A549 (cell line): Measurements from ENCODE around the gene DOLPP1. TPM values are rescaled to one million over a fixed set of nuclear protein-coding genes. Genes with fewer than 3 reads are reported as not detected.
A peak's percentile ranks its signal among the peaks of the same experiment; 100 is the strongest.

Experiments used
- ATAC-seq, 2 experiments: fragments of 200-7000 bp in 1 of 2; fragments of >200 bp in 1 of 2; cut with Nextera tagmentation in 1 of 2; cut with Tn5 transposase in 1 of 2; 3 replicates each; pipeline versions ENCODE4 v1.8.0 to v1.9.1; 2018 to 2020; ENCODE audit warnings: mild to moderate bottlenecking in 1 of 2, moderate library complexity in 1 of 2
- CTCF ChIA-PET: fragments of 300-600 bp; sonication (Branson Sonifier 250); formaldehyde crosslinking; extraction: SDS; loops from one replicate; lab custom pipeline; 2021; ENCODE audit warnings: antibody characterized with exemption, inconsistent platforms; lab: Yijun Ruan, JAX
- POLR2A ChIA-PET: fragments of 350-600 bp; formaldehyde crosslinking; extraction: SDS; loops from one replicate; lab custom pipeline; 2021; ENCODE audit warnings: antibody characterized with exemption, inconsistent platforms; lab: Yijun Ruan, JAX
- DNase-seq, 2 experiments: peaks; one replicate each; pipeline versions ENCODE4 v3.0.0 to v3.0.0-alpha.2; 2011 to 2016; ENCODE audit warnings: low read depth in 1 of 2, low spot score in 1 of 2
- FAIRE-seq: peaks from 2 replicates; lab custom pipeline; 2011; peaks lifted over from hg19 to GRCh38; lab: Jason Lieb, UNC
- H3K27ac ChIP-seq, 2 experiments: fragments of >200 bp; sonication (Bioruptor Twin); formaldehyde crosslinking; 3 replicates each; pipeline ENCODE4 v1.5.1; 2016 to 2017
- H3K4me1 ChIP-seq: fragments of >200 bp; sonication (Bioruptor Twin); formaldehyde crosslinking; 3 replicates; pipeline ENCODE4 v1.6.1; 2016
- H3K4me2 ChIP-seq: fragments of >200 bp; sonication (Bioruptor Twin); formaldehyde crosslinking; 3 replicates; pipeline ENCODE4 v1.6.1; 2016
- H3K4me3 ChIP-seq: fragments of >200 bp; sonication (Bioruptor Twin); formaldehyde crosslinking; 3 replicates; pipeline ENCODE4 v1.5.1; 2016
- H3K9me3 ChIP-seq: fragments of >200 bp; sonication (Bioruptor Twin); formaldehyde crosslinking; 3 replicates; pipeline ENCODE4 v1.6.1; 2016
- CBX8 ChIP-seq: fragments of 200-600 bp; sonication (generic); IDR thresholded peaks from 2 replicates; pipeline ENCODE4 v1.6.1; 2016
- CEBPB ChIP-seq, 2 experiments: fragments of >200 bp in 1 of 2; sonication (Bioruptor Twin) in 1 of 2; formaldehyde crosslinking in 1 of 2; IDR thresholded peaks; 2 replicates each; pipeline ENCODE4 v1.6.1; 2012 to 2016
- CHD2 ChIP-seq: fragments of 150-350 bp; IDR thresholded peaks from 2 replicates; pipeline ENCODE4 v1.6.1; 2014; ENCODE audit warnings: low read length; ENCODE audit not compliant: partially characterized antibody
- CHD4 ChIP-seq: fragments of 200-600 bp; sonication (generic); IDR thresholded peaks from 2 replicates; pipeline ENCODE4 v1.6.1; 2016; ENCODE audit warnings: antibody characterized with exemption, mild to moderate bottlenecking, borderline replicate concordance
- EHF ChIP-seq: fragments of 250-450 bp; sonication (Bioruptor Pico); IDR thresholded peaks from 2 replicates; pipeline ENCODE4 v1.5.0; 2020; ENCODE audit warnings: mild to moderate bottlenecking
- EHMT2 ChIP-seq: fragments of 200-600 bp; sonication (generic); IDR thresholded peaks from 2 replicates; pipeline ENCODE4 v1.6.1; 2016; ENCODE audit warnings: antibody characterized with exemption, low read depth, mild to moderate bottlenecking, moderate library complexity
- JUNB ChIP-seq: fragments of >200 bp; sonication (Bioruptor Twin); formaldehyde crosslinking; IDR thresholded peaks from 2 replicates; pipeline ENCODE4 v1.6.1; 2016
- KDM1A ChIP-seq: fragments of 200-600 bp; sonication (generic); IDR thresholded peaks from 2 replicates; pipeline ENCODE4 v1.6.1; 2016; ENCODE audit warnings: low read depth, mild to moderate bottlenecking
- MAX ChIP-seq: IDR thresholded peaks from 2 replicates; pipeline ENCODE4 v1.6.1; 2012
- MAZ ChIP-seq: fragments of 150-350 bp; IDR thresholded peaks from 2 replicates; pipeline ENCODE4 v1.6.1; 2014; ENCODE audit warnings: antibody characterized with exemption, low read depth, low read length, borderline replicate concordance
- MYC ChIP-seq: IDR thresholded peaks from 2 replicates; pipeline ENCODE4 v1.6.1; 2012; ENCODE audit warnings: mild to moderate bottlenecking, inconsistent platforms, low read length, improper control_type of control experiment, borderline replicate concordance
- NR3C1 ChIP-seq: fragments of >200 bp; sonication (Bioruptor Twin); formaldehyde crosslinking; IDR thresholded peaks from 3 replicates; pipeline ENCODE4 v1.6.1; 2017
- PHF8 ChIP-seq: fragments of 200-600 bp; sonication (generic); IDR thresholded peaks from 2 replicates; pipeline ENCODE4 v1.6.1; 2016; ENCODE audit warnings: low read depth, mild to moderate bottlenecking, antibody characterized with exemption, moderate library complexity, borderline replicate concordance
- RCOR1 ChIP-seq: fragments of 150-350 bp; IDR thresholded peaks from 2 replicates; pipeline ENCODE4 v1.6.1; 2014; ENCODE audit warnings: antibody characterized with exemption, low read length, low read depth
- RFX5 ChIP-seq: fragments of 450-650 bp; IDR thresholded peaks from 2 replicates; pipeline ENCODE4 v1.7.1; 2014; ENCODE audit warnings: antibody characterized with exemption, mild to moderate bottlenecking, moderate library complexity
- SMC3 ChIP-seq: fragments of >200 bp; sonication (Bioruptor Twin); formaldehyde crosslinking; IDR thresholded peaks from 3 replicates; pipeline ENCODE4 v1.6.1; 2018; ENCODE audit warnings: inconsistent platforms
- SREBF2 ChIP-seq: fragments of 450-650 bp; IDR thresholded peaks from 2 replicates; pipeline ENCODE4 v1.6.1; 2014; ENCODE audit warnings: mild to moderate bottlenecking, moderate library complexity
- ZC3H11A ChIP-seq: fragments of 450-650 bp; IDR thresholded peaks from 2 replicates; pipeline ENCODE4 v1.6.1; 2014; ENCODE audit warnings: antibody characterized with exemption, mild to moderate bottlenecking
- ZFP36 ChIP-seq: fragments of 450-650 bp; IDR thresholded peaks from 2 replicates; pipeline ENCODE4 v1.6.1; 2014; ENCODE audit warnings: borderline replicate concordance; ENCODE audit not compliant: partially characterized antibody
- ZNF302 ChIP-seq: fragments of 250-450 bp; sonication (Bioruptor Pico); IDR thresholded peaks from 2 replicates; pipeline ENCODE4 v1.9.0; 2021; ENCODE audit warnings: inconsistent platforms, mild to moderate bottlenecking, moderate library complexity
- WGBS: methylation state at CpG from one replicate; pipeline ENCODE4 v1.1.6; 2017; ENCODE audit errors: missing lambda C conversion rate; 5-methylcytosine and 5-hydroxymethylcytosine counted together
- polyA plus RNA-seq, 4 experiments: library from polyadenylated mRNA; depleted of rRNA in 3 of 4; stranded (reverse); fragments of >200 nt; fragmentation: RNase III in 1 of 4; extraction: RNeasy Plus Mini Kit Qiagen cat#74134 plus additional on column Dnase treatment in 1 of 4; gene quantifications; 2 replicates in 3 of 4; 3 replicates in 1 of 4; pipeline ENCODE4 v1.2.3, GENCODE V29; 2011 to 2017
- TF ChIP-seq, protein P1 (sequence below): fragments of 450-650 bp; IDR thresholded peaks from 2 replicates; pipeline ENCODE4 v1.6.1; 2014; ENCODE audit warnings: antibody characterized with exemption
- TF ChIP-seq, protein P2 (sequence below): fragments of 250-450 bp; sonication (Bioruptor Pico); IDR thresholded peaks from 2 replicates; pipeline ENCODE4 v1.5.0; 2020; ENCODE audit warnings: low read depth, mild to moderate bottlenecking, moderate library complexity
- TF ChIP-seq, protein P3 (sequence below): fragments of 150-350 bp; IDR thresholded peaks from 2 replicates; pipeline ENCODE4 v1.6.1; 2014; ENCODE audit warnings: low read depth, mild to moderate bottlenecking, low read length
- TF ChIP-seq, protein P4 (sequence below): IDR thresholded peaks from 2 replicates; pipeline ENCODE4 v1.6.1; 2012; ENCODE audit warnings: low read depth, borderline replicate concordance
- TF ChIP-seq, protein P5 (sequence below): fragments of >200 bp; sonication (Bioruptor Twin); formaldehyde crosslinking; IDR thresholded peaks from 3 replicates; pipeline ENCODE4 v1.5.1; 2016

The DOLPP1 gene
- polyA plus RNA-seq, 2 of the 4 experiments (the other 2 are of a cell fraction), result 23.5 to 25.6 TPM

GRCh38 chr9:129103595-129103965, 22.7 kb downstream of the DOLPP1 start:
- TF ChIP-seq ZNF302 (no peak), SREBF2 (no peak), CEBPB (IDR thresholded peaks at IDR 0.05) (no peak), JUNB (no peak), SMC3 (no peak), CHD2 (no peak), EHMT2 (no peak), ZC3H11A (no peak), EHF (CRISPR knock-in tag) (no peak), PHF8 (no peak)
- TF ChIP-seq, protein P1, sequence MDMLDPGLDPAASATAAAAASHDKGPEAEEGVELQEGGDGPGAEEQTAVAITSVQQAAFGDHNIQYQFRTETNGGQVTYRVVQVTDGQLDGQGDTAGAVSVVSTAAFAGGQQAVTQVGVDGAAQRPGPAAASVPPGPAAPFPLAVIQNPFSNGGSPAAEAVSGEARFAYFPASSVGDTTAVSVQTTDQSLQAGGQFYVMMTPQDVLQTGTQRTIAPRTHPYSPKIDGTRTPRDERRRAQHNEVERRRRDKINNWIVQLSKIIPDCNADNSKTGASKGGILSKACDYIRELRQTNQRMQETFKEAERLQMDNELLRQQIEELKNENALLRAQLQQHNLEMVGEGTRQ, result no peak
- TF ChIP-seq, protein P2, sequence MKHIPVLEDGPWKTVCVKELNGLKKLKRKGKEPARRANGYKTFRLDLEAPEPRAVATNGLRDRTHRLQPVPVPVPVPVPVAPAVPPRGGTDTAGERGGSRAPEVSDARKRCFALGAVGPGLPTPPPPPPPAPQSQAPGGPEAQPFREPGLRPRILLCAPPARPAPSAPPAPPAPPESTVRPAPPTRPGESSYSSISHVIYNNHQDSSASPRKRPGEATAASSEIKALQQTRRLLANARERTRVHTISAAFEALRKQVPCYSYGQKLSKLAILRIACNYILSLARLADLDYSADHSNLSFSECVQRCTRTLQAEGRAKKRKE (CRISPR knock-in tag), result no peak
- TF ChIP-seq, protein P3, sequence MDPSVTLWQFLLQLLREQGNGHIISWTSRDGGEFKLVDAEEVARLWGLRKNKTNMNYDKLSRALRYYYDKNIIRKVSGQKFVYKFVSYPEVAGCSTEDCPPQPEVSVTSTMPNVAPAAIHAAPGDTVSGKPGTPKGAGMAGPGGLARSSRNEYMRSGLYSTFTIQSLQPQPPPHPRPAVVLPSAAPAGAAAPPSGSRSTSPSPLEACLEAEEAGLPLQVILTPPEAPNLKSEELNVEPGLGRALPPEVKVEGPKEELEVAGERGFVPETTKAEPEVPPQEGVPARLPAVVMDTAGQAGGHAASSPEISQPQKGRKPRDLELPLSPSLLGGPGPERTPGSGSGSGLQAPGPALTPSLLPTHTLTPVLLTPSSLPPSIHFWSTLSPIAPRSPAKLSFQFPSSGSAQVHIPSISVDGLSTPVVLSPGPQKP, result no peak
- TF ChIP-seq, protein P4, sequence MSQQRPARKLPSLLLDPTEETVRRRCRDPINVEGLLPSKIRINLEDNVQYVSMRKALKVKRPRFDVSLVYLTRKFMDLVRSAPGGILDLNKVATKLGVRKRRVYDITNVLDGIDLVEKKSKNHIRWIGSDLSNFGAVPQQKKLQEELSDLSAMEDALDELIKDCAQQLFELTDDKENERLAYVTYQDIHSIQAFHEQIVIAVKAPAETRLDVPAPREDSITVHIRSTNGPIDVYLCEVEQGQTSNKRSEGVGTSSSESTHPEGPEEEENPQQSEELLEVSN, result no peak
- TF ChIP-seq, all 56 proteins: peak for 0
- WGBS, result 72% methylated on average over 4 of the region's 4 CpGs
- H3K4me3 ChIP-seq, result no peak overlapping the region
- FAIRE-seq (no peak), DNase-seq (no peak), ATAC-seq (peak; percentile 15; a peak in 4 of 6 replicates)
- H3K27ac ChIP-seq, result no peak overlapping the region
- H3K4me1 ChIP-seq, result no peaks in the 10 kb centered on the region; the same call in 2 of the 3 replicates
- no peak overlapping the region for H3K4me2 ChIP-seq
- ChIA-PET CTCF (interaction anchor here (0.6 to 3.5 kb wide), 13 partner anchors 9 to 634 kb away, joined by 3 to 14 read pairs (median 4); no protein-coding TSS in a partner anchor), POLR2A (interaction anchor here (1.2 kb wide), 1 partner anchor 22 kb away, joined by 7 read pairs; the partner anchor contains the start of gene DOLPP1)
- H3K9me3 ChIP-seq, result no peaks in the 10 kb centered on the region

DNA sequence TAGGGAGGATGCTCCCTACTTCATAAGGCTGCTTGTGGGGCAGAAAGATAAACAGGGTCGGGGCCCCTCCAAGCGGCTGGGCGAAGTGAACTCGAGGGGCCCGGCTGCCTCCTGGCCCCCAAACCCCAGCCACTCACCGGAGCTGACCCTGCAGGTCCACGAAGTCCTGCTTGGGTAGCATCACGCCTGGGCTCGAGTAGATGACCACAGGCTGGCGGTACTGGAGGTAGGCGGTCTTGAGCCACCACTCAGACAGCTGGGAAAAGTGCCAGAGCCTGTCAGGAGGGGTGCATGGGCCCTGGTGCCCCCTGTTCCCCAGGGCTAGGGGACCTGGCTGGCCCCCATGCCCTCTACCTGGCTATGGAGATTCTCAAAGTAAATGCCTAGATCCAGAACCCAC, 23.1 kb downstream of the DOLPP1 start:
- no peak overlapping the region for H3K4me3 ChIP-seq
- POLR2A ChIA-PET, result no interaction called here
- TF ChIP-seq, protein P5, sequence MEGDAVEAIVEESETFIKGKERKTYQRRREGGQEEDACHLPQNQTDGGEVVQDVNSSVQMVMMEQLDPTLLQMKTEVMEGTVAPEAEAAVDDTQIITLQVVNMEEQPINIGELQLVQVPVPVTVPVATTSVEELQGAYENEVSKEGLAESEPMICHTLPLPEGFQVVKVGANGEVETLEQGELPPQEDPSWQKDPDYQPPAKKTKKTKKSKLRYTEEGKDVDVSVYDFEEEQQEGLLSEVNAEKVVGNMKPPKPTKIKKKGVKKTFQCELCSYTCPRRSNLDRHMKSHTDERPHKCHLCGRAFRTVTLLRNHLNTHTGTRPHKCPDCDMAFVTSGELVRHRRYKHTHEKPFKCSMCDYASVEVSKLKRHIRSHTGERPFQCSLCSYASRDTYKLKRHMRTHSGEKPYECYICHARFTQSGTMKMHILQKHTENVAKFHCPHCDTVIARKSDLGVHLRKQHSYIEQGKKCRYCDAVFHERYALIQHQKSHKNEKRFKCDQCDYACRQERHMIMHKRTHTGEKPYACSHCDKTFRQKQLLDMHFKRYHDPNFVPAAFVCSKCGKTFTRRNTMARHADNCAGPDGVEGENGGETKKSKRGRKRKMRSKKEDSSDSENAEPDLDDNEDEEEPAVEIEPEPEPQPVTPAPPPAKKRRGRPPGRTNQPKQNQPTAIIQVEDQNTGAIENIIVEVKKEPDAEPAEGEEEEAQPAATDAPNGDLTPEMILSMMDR, result no peak
- TF ChIP-seq ZFP36 (no peak), NR3C1 (no peak), RCOR1 (no peak), ZC3H11A (no peak), MAZ (no peak), CHD4 (no peak), CBX8 (no peak), MAX (no peak), MYC (no peak), RFX5 (no peak), SREBF2 (no peak), KDM1A (no peak)
- TF ChIP-seq, protein P4, result no peak
- ATAC-seq (no peak), DNase-seq (no peak), FAIRE-seq (no peak)
- no peaks in the 10 kb centered on the region for H3K9me3 ChIP-seq
- H3K4me1 ChIP-seq, result peaks cover under 1% of the 10 kb centered on the region; the same call in 1 of the 3 replicates
- WGBS, result 92% methylated on average over 10 of the region's 11 CpGs
- H3K27ac ChIP-seq, result no peak overlapping the region
- no peak overlapping the region for H3K4me2 ChIP-seq
- CTCF ChIA-PET, result interaction anchor here (1.2 to 3.5 kb wide), 7 partner anchors 8 to 634 kb away, joined by 3 to 14 read pairs (median 4); no protein-coding TSS in a partner anchor
